HepG2 (cell line): ENCODE results near the gene FBXL2. TPM values are rescaled to one million over a fixed set of nuclear protein-coding genes. Genes with fewer than 3 reads are reported as not detected.

Experiments
- ATAC-seq: fragments of 200-7000 bp; cut with Tn5 transposase; 3 replicates; pipeline ENCODE4 v1.9.1; 2020; ENCODE audit warnings: mild to moderate bottlenecking, moderate library complexity
- BruUV-seq: library from RNA; stranded (reverse); fragments of 400-500 nt; replicated peaks from 2 replicates; lab custom pipeline; 2021; lab: Mats Ljungman, UMichigan
- CTCF ChIA-PET: fragments of 300-600 bp; formaldehyde crosslinking; extraction: SDS; loops from one replicate; lab custom pipeline; 2021; ENCODE audit warnings: low total read pairs, inconsistent platforms, low intra/inter-chr PET ratio; lab: Yijun Ruan, JAX
- POLR2A ChIA-PET: fragments of 350-600 bp; sonication (Branson Sonifier 250); formaldehyde crosslinking; loops from one replicate; lab custom pipeline; 2020; ENCODE audit warnings: antibody characterized with exemption, inconsistent platforms; lab: Yijun Ruan, JAX
- DNase-seq: peaks from one replicate; pipeline ENCODE4 v3.0.0-alpha.2; 2015; ENCODE audit warnings: low spot score
- FAIRE-seq: peaks from 3 replicates; lab custom pipeline; 2011; peaks lifted over from hg19 to GRCh38; lab: Jason Lieb, UNC
- H2AFZ ChIP-seq: one replicate; pipeline ENCODE4 v1.6.1; 2011; ENCODE audit warnings: low read length, inconsistent platforms
- H3K27ac ChIP-seq: fragments of 300-600 bp; 3 replicates; pipeline ENCODE4 v1.8.0; 2011; ENCODE audit warnings: mixed run types, mild to moderate bottlenecking, mixed read lengths, low read length, inconsistent platforms; ENCODE audit not compliant: insufficient read depth; ENCODE audit errors: extremely low read length
- H3K27me3 ChIP-seq, 2 experiments: fragments of 200-600 bp in 1 of 2; 2 replicates in 1 of 2; 3 replicates in 1 of 2; pipeline versions ENCODE4 v1.6.0 to v1.8.0; 2011; ENCODE audit warnings: low read length in 2 of 2, mild to moderate bottlenecking in 2 of 2, moderate library complexity in 2 of 2, inconsistent platforms in 1 of 2; ENCODE audit not compliant: insufficient read depth in 2 of 2, control insufficient read depth in 1 of 2
- H3K36me3 ChIP-seq, 2 experiments: fragments of 200-600 bp in 1 of 2; replicated peaks in 1 of 2; 2 replicates in 1 of 2; 3 replicates in 1 of 2; pipeline versions ENCODE4 v1.5.1 to v1.8.0; 2011; ENCODE audit warnings: low read length in 2 of 2, inconsistent platforms in 1 of 2; ENCODE audit not compliant: insufficient read depth in 2 of 2, control insufficient read depth in 1 of 2
- H3K4me1 ChIP-seq: 2 replicates; pipeline ENCODE4 v1.5.1; 2012; ENCODE audit warnings: low read length, inconsistent platforms; ENCODE audit not compliant: insufficient read depth
- H3K4me2 ChIP-seq: 2 replicates; pipeline ENCODE4 v1.6.0; 2011; ENCODE audit warnings: low read depth, low read length, inconsistent platforms
- H3K4me3 ChIP-seq, 3 experiments: fragments of 200-600 bp in 1 of 3; sonication (generic), shearing (Covaris generic) in 1 of 3; replicated peaks in 1 of 3; 2 replicates each; pipeline ENCODE4 v1.5.1; 2011 to 2016; ENCODE audit warnings: low read length in 3 of 3, inconsistent platforms in 2 of 3, low read depth in 2 of 3, mild to moderate bottlenecking in 2 of 3, control low read depth in 1 of 3, mixed read lengths in 1 of 3; ENCODE audit not compliant: insufficient read depth in 1 of 3
- H3K79me2 ChIP-seq: one replicate; pipeline ENCODE4 v1.6.1; 2011; ENCODE audit warnings: low read length, inconsistent platforms; ENCODE audit not compliant: insufficient read depth
- H3K9ac ChIP-seq: 2 replicates; pipeline ENCODE4 v1.6.0; 2011; ENCODE audit warnings: mild to moderate bottlenecking, low read depth, low read length, inconsistent platforms; ENCODE audit not compliant: insufficient read depth
- H3K9me3 ChIP-seq: 2 replicates; pipeline ENCODE4 v1.5.1; 2012; ENCODE audit warnings: mild to moderate bottlenecking, low read length
- H4K20me1 ChIP-seq: 2 replicates; pipeline ENCODE4 v1.6.0; 2011; ENCODE audit warnings: inconsistent platforms, mild to moderate bottlenecking, low read length, moderate library complexity; ENCODE audit not compliant: insufficient read depth
- FOXP4 ChIP-seq: sonication (generic); formaldehyde crosslinking; IDR thresholded peaks from 2 replicates; pipeline ENCODE4 v1.4.0; 2020; ENCODE audit warnings: missing genetic modification reagents
- KDM5A ChIP-seq: fragments of 200-600 bp; sonication (generic); IDR thresholded peaks from 2 replicates; pipeline ENCODE4 v1.7.0; 2018; ENCODE audit warnings: antibody characterized with exemption, mild to moderate bottlenecking, low read length, borderline replicate concordance
- TFE3 ChIP-seq: IDR thresholded peaks from 2 replicates; pipeline ENCODE4 v1.6.1; 2016
- ZBTB49 ChIP-seq: sonication (generic); formaldehyde crosslinking; IDR thresholded peaks from 2 replicates; pipeline ENCODE4 v1.4.0; 2020; ENCODE audit warnings: missing genetic modification reagents, borderline replicate concordance
- ZNF318 ChIP-seq: sonication (generic); formaldehyde crosslinking; IDR thresholded peaks from 2 replicates; pipeline ENCODE4 v1.4.0; 2020; ENCODE audit warnings: mild to moderate bottlenecking, missing genetic modification reagents
- ZNF33B ChIP-seq: sonication (generic); formaldehyde crosslinking; IDR thresholded peaks from 2 replicates; pipeline ENCODE4 v1.5.1; 2020; ENCODE audit warnings: mild to moderate bottlenecking, missing genetic modification reagents
- ZNF552 ChIP-seq: sonication (generic); formaldehyde crosslinking; IDR thresholded peaks from 2 replicates; pipeline ENCODE4 v1.9.0; 2022; ENCODE audit warnings: missing genetic modification reagents, mild to moderate bottlenecking, borderline replicate concordance
- WGBS: methylation state at CpG from one replicate; pipeline ENCODE4 v1.1.6; 2017; ENCODE audit warnings: low lambda C conversion rate; 5-methylcytosine and 5-hydroxymethylcytosine counted together
- in situ Hi-C: cut with HindIII; loops from 2 replicates; pipeline ENCODE4 v1.10.0; 2017; ENCODE audit warnings: low pct_unique_long_range_greater_than_20kb; ENCODE audit not compliant: extremely low pct_ligation_motif_present
- intact Hi-C: fragments of 100-400 bp; cut with micrococcal nuclease; formaldehyde crosslinking; loops from one replicate; pipeline ENCODE4 v1.10.0; 2022; ENCODE audit not compliant: unreplicated experiment
- polyA plus RNA-seq, 8 experiments: library from polyadenylated mRNA; depleted of rRNA in 3 of 8; stranded (reverse) in 7 of 8; unstranded in 1 of 8; fragments of >200 nt; fragmentation: Illumina TruSeq in 4 of 8; extraction: Trizol in 4 of 8; gene quantifications; 2 replicates each; pipeline versions ENCODE4 v1.2.1 to v1.2.3, GENCODE V29; 2011 to 2016; ENCODE audit warnings: low read depth in 4 of 8, missing spikeins in 1 of 8, mixed read lengths in 1 of 8; ENCODE audit not compliant: insufficient read depth in 1 of 8
- total RNA-seq, 5 experiments: library from RNA; depleted of rRNA; stranded (reverse); fragments of >200 nt; fragmentation: Illumina TruSeq; extraction: Trizol; gene quantifications; 2 replicates each; pipeline ENCODE4 v1.2.3, GENCODE V29; 2016; ENCODE audit warnings: low read depth in 1 of 5

Gene FBXL2
- total and polyA plus RNA-seq, 2 of the 13 experiments (the other 11 are each of a cell fraction or from before 2014, with no cell fraction given): 1.8 to 5.0 TPM

- no peak for TF ChIP-seq ZBTB49 (CRISPR knock-in tag)
- no peak for TF ChIP-seq FOXP4 (CRISPR knock-in tag)
These were observed 22.3 kb downstream of the FBXL2 start (continued) for GRCh38 chr3:33299395-33300081.

- no peaks in the 10 kb centered on the region for H4K20me1 ChIP-seq
- TF ChIP-seq ZNF318 (CRISPR knock-in tag) (no peak), KDM5A (no peak), ZNF33B (CRISPR knock-in tag) (no peak), TFE3 (CRISPR knock-in tag) (no peak), ZNF552 (CRISPR knock-in tag) (no peak)
- H3K4me1 ChIP-seq: peaks cover 27% of the 10 kb centered on the region
- ChIA-PET CTCF (no interaction called here), POLR2A (no interaction called here)
- DNase-seq (no peak), ATAC-seq (no peak), FAIRE-seq (no peak)
- H3K4me2 ChIP-seq: no peak overlapping the region
- no peak overlapping the region for H3K9ac ChIP-seq
- H3K79me2 ChIP-seq: no peaks in the 10 kb centered on the region
- H3K4me3 ChIP-seq: no peak overlapping the region
- H3K9me3 ChIP-seq: no peaks in the 10 kb centered on the region
- no peaks in the 10 kb centered on the region for H3K36me3 ChIP-seq
- no TSS peak for BruUV-seq
- intact Hi-C loops: no loop called here
- no peaks in the 10 kb centered on the region for H3K27me3 ChIP-seq
- H2AFZ ChIP-seq: no peak overlapping the region
- WGBS: 91% methylated on average over 2 of the region's 2 CpGs
- in situ Hi-C loops: no loop called here
- H3K27ac ChIP-seq: no peak overlapping the region
These were observed 35.1 kb downstream of the FBXL2 start for GRCh38 chr3:33312361-33312760.
